Measurements from ENCODE around the gene LECT2. TPM values are rescaled to one million over a fixed set of nuclear protein-coding genes. Genes with fewer than 3 reads are reported as not detected.

LECT2 gene
- total and polyA plus RNA-seq, 2 experiments from 2014 or later: 0.45 TPM; not detected in 1

DNA sequence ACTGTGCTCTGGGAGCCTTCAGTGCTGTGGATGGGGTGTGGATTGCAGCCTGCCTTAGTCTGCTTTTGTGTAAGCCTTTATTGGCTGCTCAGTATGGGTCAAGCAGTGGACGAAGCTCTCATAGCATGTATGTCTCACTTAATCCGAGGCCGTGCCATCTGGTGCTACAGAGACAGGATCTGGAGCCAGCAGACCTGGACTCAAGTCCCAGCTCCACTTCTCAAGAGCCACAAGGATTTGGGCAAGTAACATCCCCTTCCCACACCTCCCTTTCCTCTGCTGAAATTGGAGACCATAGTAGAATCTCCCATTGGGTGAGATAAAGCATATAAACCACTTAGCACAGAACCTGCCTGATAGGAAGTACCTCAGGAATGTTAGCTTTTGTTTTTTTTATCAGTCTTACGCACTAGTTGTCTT is 23.4 kb upstream of the LECT2 start:
- Histone ChIP-seq H3K36me3 (ENCODE audit: insufficient read depth) (no peaks in the 10 kb centered on the region), H3K27me3 (ENCODE audit: insufficient read depth) (no peaks in the 10 kb centered on the region), H4K20me1 (replicated peaks; ENCODE audit: insufficient read depth) (no peaks in the 10 kb centered on the region), H3K9me2 (ENCODE audit: insufficient read depth) (no peaks in the 10 kb centered on the region), H3K27ac (ENCODE audit: low read depth) (no peak overlapping the region), H3K4me2 (no peak overlapping the region), H3K4me1 (ENCODE audit: insufficient read depth) (peaks cover 10% of the 10 kb centered on the region), H2AFZ (peak overlapping the region; percentile 54; the same call in 1 of the 2 replicates), H3K79me2 (replicated peaks; ENCODE audit: insufficient read depth) (no peaks in the 10 kb centered on the region), H3F3A (replicated peaks; ENCODE audit: low read depth) (no peaks in the 10 kb centered on the region), H3K4me3 (no peak overlapping the region)
- H3K27ac Mint-ChIP-seq: no peak overlapping the region
- peaks cover 4% of the 10 kb centered on the region for H3K27me3 Mint-ChIP-seq (ENCODE audit: insufficient read depth, low read depth, poor library complexity)
- TF ChIP-seq POLR2AphosphoS5 (IDR thresholded peaks at IDR 0.05; ENCODE audit: low read depth) (no peak), NANOG (IDR thresholded peaks at IDR 0.05; ENCODE audit: borderline replicate concordance) (no peak), EZH2 (IDR thresholded peaks at IDR 0.05; ENCODE audit: low read depth, unreplicated experiment) (no peak)
- TF ChIP-seq, protein P1, sequence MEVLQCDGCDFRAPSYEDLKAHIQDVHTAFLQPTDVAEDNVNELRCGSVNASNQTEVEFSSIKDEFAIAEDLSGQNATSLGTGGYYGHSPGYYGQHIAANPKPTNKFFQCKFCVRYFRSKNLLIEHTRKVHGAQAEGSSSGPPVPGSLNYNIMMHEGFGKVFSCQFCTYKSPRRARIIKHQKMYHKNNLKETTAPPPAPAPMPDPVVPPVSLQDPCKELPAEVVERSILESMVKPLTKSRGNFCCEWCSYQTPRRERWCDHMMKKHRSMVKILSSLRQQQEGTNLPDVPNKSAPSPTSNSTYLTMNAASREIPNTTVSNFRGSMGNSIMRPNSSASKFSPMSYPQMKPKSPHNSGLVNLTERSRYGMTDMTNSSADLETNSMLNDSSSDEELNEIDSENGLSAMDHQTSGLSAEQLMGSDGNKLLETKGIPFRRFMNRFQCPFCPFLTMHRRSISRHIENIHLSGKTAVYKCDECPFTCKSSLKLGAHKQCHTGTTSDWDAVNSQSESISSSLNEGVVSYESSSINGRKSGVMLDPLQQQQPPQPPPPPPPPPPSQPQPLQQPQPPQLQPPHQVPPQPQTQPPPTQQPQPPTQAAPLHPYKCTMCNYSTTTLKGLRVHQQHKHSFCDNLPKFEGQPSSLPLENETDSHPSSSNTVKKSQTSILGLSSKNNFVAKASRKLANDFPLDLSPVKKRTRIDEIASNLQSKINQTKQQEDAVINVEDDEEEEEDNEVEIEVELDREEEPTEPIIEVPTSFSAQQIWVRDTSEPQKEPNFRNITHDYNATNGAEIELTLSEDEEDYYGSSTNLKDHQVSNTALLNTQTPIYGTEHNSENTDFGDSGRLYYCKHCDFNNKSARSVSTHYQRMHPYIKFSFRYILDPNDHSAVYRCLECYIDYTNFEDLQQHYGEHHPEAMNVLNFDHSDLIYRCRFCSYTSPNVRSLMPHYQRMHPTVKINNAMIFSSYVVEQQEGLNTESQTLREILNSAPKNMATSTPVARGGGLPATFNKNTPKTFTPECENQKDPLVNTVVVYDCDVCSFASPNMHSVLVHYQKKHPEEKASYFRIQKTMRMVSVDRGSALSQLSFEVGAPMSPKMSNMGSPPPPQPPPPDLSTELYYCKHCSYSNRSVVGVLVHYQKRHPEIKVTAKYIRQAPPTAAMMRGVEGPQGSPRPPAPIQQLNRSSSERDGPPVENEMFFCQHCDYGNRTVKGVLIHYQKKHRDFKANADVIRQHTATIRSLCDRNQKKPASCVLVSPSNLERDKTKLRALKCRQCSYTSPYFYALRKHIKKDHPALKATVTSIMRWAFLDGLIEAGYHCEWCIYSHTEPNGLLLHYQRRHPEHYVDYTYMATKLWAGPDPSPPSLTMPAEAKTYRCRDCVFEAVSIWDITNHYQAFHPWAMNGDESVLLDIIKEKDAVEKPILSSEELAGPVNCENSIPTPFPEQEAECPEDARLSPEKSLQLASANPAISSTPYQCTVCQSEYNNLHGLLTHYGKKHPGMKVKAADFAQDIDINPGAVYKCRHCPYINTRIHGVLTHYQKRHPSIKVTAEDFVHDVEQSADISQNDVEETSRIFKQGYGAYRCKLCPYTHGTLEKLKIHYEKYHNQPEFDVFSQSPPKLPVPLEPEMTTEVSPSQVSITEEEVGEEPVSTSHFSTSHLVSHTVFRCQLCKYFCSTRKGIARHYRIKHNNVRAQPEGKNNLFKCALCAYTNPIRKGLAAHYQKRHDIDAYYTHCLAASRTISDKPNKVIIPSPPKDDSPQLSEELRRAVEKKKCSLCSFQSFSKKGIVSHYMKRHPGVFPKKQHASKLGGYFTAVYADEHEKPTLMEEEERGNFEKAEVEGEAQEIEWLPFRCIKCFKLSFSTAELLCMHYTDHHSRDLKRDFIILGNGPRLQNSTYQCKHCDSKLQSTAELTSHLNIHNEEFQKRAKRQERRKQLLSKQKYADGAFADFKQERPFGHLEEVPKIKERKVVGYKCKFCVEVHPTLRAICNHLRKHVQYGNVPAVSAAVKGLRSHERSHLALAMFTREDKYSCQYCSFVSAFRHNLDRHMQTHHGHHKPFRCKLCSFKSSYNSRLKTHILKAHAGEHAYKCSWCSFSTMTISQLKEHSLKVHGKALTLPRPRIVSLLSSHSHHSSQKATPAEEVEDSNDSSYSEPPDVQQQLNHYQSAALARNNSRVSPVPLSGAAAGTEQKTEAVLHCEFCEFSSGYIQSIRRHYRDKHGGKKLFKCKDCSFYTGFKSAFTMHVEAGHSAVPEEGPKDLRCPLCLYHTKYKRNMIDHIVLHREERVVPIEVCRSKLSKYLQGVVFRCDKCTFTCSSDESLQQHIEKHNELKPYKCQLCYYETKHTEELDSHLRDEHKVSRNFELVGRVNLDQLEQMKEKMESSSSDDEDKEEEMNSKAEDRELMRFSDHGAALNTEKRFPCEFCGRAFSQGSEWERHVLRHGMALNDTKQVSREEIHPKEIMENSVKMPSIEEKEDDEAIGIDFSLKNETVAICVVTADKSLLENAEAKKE (CRISPR knock-in tag; IDR thresholded peaks at IDR 0.05): no peak
- no peak overlapping the region for H3K4me3 Mint-ChIP-seq
- H3K9me3 Mint-ChIP-seq: no peaks in the 10 kb centered on the region; the same call in 2 of the 3 replicates
- H3K36me3 Mint-ChIP-seq (ENCODE audit: low read depth): no peaks in the 10 kb centered on the region
- ATAC-seq (peak; percentile 54), DNase-seq (ENCODE audit: low spot score) (peak; percentile 35)
- peaks cover 20% of the 10 kb centered on the region for H3K4me1 Mint-ChIP-seq

DNA sequence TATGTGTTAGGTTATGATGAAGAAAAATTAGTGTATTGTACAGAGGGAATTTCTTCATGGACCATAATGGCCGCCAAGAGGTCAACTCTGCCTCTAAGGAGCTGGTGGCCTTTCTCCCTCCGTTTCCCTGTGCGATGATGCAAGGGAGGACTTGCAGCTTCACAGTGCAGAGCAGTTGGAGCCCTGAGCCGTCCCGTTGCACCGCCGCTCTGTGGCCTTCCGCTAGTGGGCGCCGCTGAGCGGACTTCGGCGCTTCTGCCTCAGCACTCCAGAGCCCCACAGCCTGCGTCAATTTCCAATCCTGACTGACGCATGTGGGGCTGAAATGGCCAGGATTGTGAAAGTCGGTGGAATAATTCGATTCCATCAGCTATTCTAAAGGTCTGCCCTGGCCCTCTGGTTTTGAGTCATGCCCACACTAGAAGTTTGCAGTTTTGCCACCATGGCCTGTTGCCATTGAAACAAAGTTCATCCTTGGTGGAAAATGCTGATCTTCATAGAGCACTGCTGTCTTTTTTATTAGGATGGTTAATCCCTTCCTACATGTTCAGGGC is 22.7 kb upstream of the LECT2 start:
- H3K4me2 ChIP-seq: no peak overlapping the region
- no peaks in the 10 kb centered on the region for H3K27me3 ChIP-seq (ENCODE audit: insufficient read depth)
- Mint-ChIP-seq H3K4me3 (no peak overlapping the region), H3K9me3 (no peaks in the 10 kb centered on the region; the same call in 2 of the 3 replicates), H3K27ac (no peak overlapping the region), H3K36me3 (ENCODE audit: low read depth) (no peaks in the 10 kb centered on the region), H3K4me1 (peaks cover 20% of the 10 kb centered on the region), H3K27me3 (ENCODE audit: insufficient read depth, low read depth, poor library complexity) (peaks cover 4% of the 10 kb centered on the region)
- no peak overlapping the region for H3K27ac ChIP-seq (ENCODE audit: low read depth)
- no peaks in the 10 kb centered on the region for H3F3A ChIP-seq (replicated peaks; ENCODE audit: low read depth)
- no peaks in the 10 kb centered on the region for H3K79me2 ChIP-seq (replicated peaks; ENCODE audit: insufficient read depth)
- DNase-seq (ENCODE audit: low spot score): peak; percentile 85
- peak overlapping the region; percentile 54 for H2AFZ ChIP-seq
- no peak overlapping the region for H3K4me3 ChIP-seq
- no peaks in the 10 kb centered on the region for H4K20me1 ChIP-seq (replicated peaks; ENCODE audit: insufficient read depth)
- peaks cover 10% of the 10 kb centered on the region for H3K4me1 ChIP-seq (ENCODE audit: insufficient read depth)
- no peaks in the 10 kb centered on the region for H3K9me2 ChIP-seq (ENCODE audit: insufficient read depth)
- no peaks in the 10 kb centered on the region for H3K36me3 ChIP-seq (ENCODE audit: insufficient read depth)
- ATAC-seq: peak; percentile 99
- TF ChIP-seq, protein P2, sequence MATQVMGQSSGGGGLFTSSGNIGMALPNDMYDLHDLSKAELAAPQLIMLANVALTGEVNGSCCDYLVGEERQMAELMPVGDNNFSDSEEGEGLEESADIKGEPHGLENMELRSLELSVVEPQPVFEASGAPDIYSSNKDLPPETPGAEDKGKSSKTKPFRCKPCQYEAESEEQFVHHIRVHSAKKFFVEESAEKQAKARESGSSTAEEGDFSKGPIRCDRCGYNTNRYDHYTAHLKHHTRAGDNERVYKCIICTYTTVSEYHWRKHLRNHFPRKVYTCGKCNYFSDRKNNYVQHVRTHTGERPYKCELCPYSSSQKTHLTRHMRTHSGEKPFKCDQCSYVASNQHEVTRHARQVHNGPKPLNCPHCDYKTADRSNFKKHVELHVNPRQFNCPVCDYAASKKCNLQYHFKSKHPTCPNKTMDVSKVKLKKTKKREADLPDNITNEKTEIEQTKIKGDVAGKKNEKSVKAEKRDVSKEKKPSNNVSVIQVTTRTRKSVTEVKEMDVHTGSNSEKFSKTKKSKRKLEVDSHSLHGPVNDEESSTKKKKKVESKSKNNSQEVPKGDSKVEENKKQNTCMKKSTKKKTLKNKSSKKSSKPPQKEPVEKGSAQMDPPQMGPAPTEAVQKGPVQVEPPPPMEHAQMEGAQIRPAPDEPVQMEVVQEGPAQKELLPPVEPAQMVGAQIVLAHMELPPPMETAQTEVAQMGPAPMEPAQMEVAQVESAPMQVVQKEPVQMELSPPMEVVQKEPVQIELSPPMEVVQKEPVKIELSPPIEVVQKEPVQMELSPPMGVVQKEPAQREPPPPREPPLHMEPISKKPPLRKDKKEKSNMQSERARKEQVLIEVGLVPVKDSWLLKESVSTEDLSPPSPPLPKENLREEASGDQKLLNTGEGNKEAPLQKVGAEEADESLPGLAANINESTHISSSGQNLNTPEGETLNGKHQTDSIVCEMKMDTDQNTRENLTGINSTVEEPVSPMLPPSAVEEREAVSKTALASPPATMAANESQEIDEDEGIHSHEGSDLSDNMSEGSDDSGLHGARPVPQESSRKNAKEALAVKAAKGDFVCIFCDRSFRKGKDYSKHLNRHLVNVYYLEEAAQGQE (IDR thresholded peaks at IDR 0.05; ENCODE audit: unreplicated experiment): no peak
- TF ChIP-seq EZH2phosphoT487 (IDR thresholded peaks at IDR 0.05; ENCODE audit: unreplicated experiment) (no peak), EZH2 (IDR thresholded peaks at IDR 0.05; ENCODE audit: low read depth, unreplicated experiment) (no peak), ZNF331 (CRISPR knock-in tag; IDR thresholded peaks at IDR 0.05; ENCODE audit: low read depth) (no peak), JUNB (IDR thresholded peaks at IDR 0.05; ENCODE audit: unreplicated experiment) (no peak)
- TF ChIP-seq, protein P3, sequence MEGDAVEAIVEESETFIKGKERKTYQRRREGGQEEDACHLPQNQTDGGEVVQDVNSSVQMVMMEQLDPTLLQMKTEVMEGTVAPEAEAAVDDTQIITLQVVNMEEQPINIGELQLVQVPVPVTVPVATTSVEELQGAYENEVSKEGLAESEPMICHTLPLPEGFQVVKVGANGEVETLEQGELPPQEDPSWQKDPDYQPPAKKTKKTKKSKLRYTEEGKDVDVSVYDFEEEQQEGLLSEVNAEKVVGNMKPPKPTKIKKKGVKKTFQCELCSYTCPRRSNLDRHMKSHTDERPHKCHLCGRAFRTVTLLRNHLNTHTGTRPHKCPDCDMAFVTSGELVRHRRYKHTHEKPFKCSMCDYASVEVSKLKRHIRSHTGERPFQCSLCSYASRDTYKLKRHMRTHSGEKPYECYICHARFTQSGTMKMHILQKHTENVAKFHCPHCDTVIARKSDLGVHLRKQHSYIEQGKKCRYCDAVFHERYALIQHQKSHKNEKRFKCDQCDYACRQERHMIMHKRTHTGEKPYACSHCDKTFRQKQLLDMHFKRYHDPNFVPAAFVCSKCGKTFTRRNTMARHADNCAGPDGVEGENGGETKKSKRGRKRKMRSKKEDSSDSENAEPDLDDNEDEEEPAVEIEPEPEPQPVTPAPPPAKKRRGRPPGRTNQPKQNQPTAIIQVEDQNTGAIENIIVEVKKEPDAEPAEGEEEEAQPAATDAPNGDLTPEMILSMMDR (conservative IDR thresholded peaks at IDR 0.05; ENCODE audit: low read depth in 2 of 2): peak; percentile 86 to 95
